Activated naive CD4-positive, alpha-beta T cell treated with anti-CD3 and anti-CD28 coated beads for 36 hours (primary cell): ENCODE data around the gene ATG4A. TPM values are rescaled to one million over a fixed set of nuclear protein-coding genes. Genes with fewer than 3 reads are reported as not detected.

Experiments used
- CTCF ChIA-PET: fragments of 350-600 bp; sonication (Branson Sonifier 250); formaldehyde crosslinking; loops from one replicate; lab custom pipeline; 2021; ENCODE audit warnings: antibody characterized with exemption; lab: Charles Lee
- DNase-seq: peaks from one replicate; pipeline ENCODE4 v3.0.0-alpha.2; 2020
- H3K27ac Mint-ChIP-seq: one replicate; pipeline ENCODE4 v1.8.0; 2021; ENCODE audit warnings: mild to moderate bottlenecking, mixed read lengths
- H3K27me3 Mint-ChIP-seq: one replicate; pipeline ENCODE4 v1.8.0; 2021; ENCODE audit warnings: low read depth, mixed read lengths
- H3K36me3 Mint-ChIP-seq: one replicate; pipeline ENCODE4 v1.8.0; 2021; ENCODE audit warnings: low read depth, mixed read lengths
- H3K4me1 Mint-ChIP-seq: one replicate; pipeline ENCODE4 v1.8.0; 2021; ENCODE audit warnings: low read depth, mixed read lengths
- H3K4me3 Mint-ChIP-seq: one replicate; pipeline ENCODE4 v1.8.0; 2021; ENCODE audit warnings: mild to moderate bottlenecking, moderate library complexity, mixed read lengths
- H3K9me3 Mint-ChIP-seq: one replicate; pipeline ENCODE4 v1.8.0; 2021; ENCODE audit warnings: mixed read lengths
- intact Hi-C: fragments of 100-400 bp; cut with micrococcal nuclease; formaldehyde crosslinking; loops from one replicate; pipeline ENCODE4 v1.15.1; 2023
- total RNA-seq, 2 experiments: library from RNA; stranded (reverse); gene quantifications; one replicate each; pipeline ENCODE4 v1.2.3, GENCODE V29; 2021

ATG4A gene
- total RNA-seq, 2 experiments from 2014 or later: 8.2 to 8.6 TPM

GRCh38 chrX:108159028-108159670 lies 67.6 kb downstream of the ATG4A start:
- H3K4me3 Mint-ChIP-seq: no peak overlapping the region
- CTCF ChIA-PET: no interaction called here
- H3K4me1 Mint-ChIP-seq: no peaks in the 10 kb centered on the region
- H3K27me3 Mint-ChIP-seq: no peaks in the 10 kb centered on the region
- H3K9me3 Mint-ChIP-seq: no peaks in the 10 kb centered on the region
- DNase-seq: no peak
- no peaks in the 10 kb centered on the region for H3K36me3 Mint-ChIP-seq
- intact Hi-C loops: no loop called here
- H3K27ac Mint-ChIP-seq: no peak overlapping the region

- Mint-ChIP-seq H3K4me1 (no peaks in the 10 kb centered on the region), H3K27me3 (no peaks in the 10 kb centered on the region), H3K36me3 (no peaks in the 10 kb centered on the region), H3K4me3 (no peak overlapping the region), H3K27ac (no peak overlapping the region), H3K9me3 (no peaks in the 10 kb centered on the region)
- CTCF ChIA-PET: no interaction called here
- intact Hi-C loops: no loop called here
- DNase-seq: no peak
These were observed 68.7 kb downstream of the ATG4A start for GRCh38 chrX:108160309-108160708.

- Mint-ChIP-seq H3K27me3 (no peaks in the 10 kb centered on the region), H3K27ac (no peak overlapping the region), H3K36me3 (no peaks in the 10 kb centered on the region), H3K9me3 (no peaks in the 10 kb centered on the region), H3K4me3 (no peak overlapping the region), H3K4me1 (no peaks in the 10 kb centered on the region)
- intact Hi-C loops: no loop called here
- DNase-seq: no peak
- CTCF ChIA-PET: no interaction called here
These were observed 70.7 kb downstream of the ATG4A start for GRCh38 chrX:108162265-108162664.

GRCh38 chrX:108163333-108164082 lies 71.9 kb downstream of the ATG4A start:
- Mint-ChIP-seq H3K27me3 (no peaks in the 10 kb centered on the region), H3K9me3 (no peaks in the 10 kb centered on the region), H3K4me1 (no peaks in the 10 kb centered on the region), H3K36me3 (no peaks in the 10 kb centered on the region), H3K27ac (no peak overlapping the region), H3K4me3 (no peak overlapping the region)
- CTCF ChIA-PET: no interaction called here
- intact Hi-C loops: no loop called here
- DNase-seq: no peak

- Mint-ChIP-seq H3K27ac (no peak overlapping the region), H3K4me1 (no peaks in the 10 kb centered on the region), H3K9me3 (no peaks in the 10 kb centered on the region), H3K36me3 (no peaks in the 10 kb centered on the region), H3K4me3 (no peak overlapping the region), H3K27me3 (no peaks in the 10 kb centered on the region)
- CTCF ChIA-PET: no interaction called here
- intact Hi-C loops: no loop called here
- no peak for DNase-seq
These were observed 74.0 kb downstream of the ATG4A start for GRCh38 chrX:108165383-108166111.

GRCh38 chrX:108167211-108167872 lies 75.8 kb downstream of the ATG4A start:
- CTCF ChIA-PET: no interaction called here
- H3K9me3 Mint-ChIP-seq: no peaks in the 10 kb centered on the region
- no peaks in the 10 kb centered on the region for H3K27me3 Mint-ChIP-seq
- no peaks in the 10 kb centered on the region for H3K4me1 Mint-ChIP-seq
- no peak overlapping the region for H3K27ac Mint-ChIP-seq
- no peak overlapping the region for H3K4me3 Mint-ChIP-seq
- DNase-seq: no peak
- H3K36me3 Mint-ChIP-seq: no peaks in the 10 kb centered on the region
- intact Hi-C loops: no loop called here

GRCh38 chrX:108168961-108169740 lies 77.6 kb downstream of the ATG4A start:
- no peak overlapping the region for H3K27ac Mint-ChIP-seq
- no peaks in the 10 kb centered on the region for H3K4me1 Mint-ChIP-seq
- H3K9me3 Mint-ChIP-seq: no peaks in the 10 kb centered on the region
- no peaks in the 10 kb centered on the region for H3K36me3 Mint-ChIP-seq
- H3K27me3 Mint-ChIP-seq: no peaks in the 10 kb centered on the region
- intact Hi-C loops: no loop called here
- CTCF ChIA-PET: no interaction called here
- no peak for DNase-seq
- no peak overlapping the region for H3K4me3 Mint-ChIP-seq

GRCh38 chrX:108169768-108170167 lies 78.2 kb downstream of the ATG4A start:
- Mint-ChIP-seq H3K27me3 (no peaks in the 10 kb centered on the region), H3K36me3 (no peaks in the 10 kb centered on the region), H3K27ac (no peak overlapping the region), H3K9me3 (no peaks in the 10 kb centered on the region), H3K4me3 (no peak overlapping the region), H3K4me1 (no peaks in the 10 kb centered on the region)
- DNase-seq: no peak
- CTCF ChIA-PET: no interaction called here
- intact Hi-C loops: no loop called here

- H3K4me1 Mint-ChIP-seq: no peaks in the 10 kb centered on the region
- no peak overlapping the region for H3K27ac Mint-ChIP-seq
- H3K36me3 Mint-ChIP-seq: no peaks in the 10 kb centered on the region
- CTCF ChIA-PET: interaction anchor here (0.6 kb wide), 1 partner anchor 366 kb away, joined by 3 read pairs; no protein-coding TSS in a partner anchor
- H3K27me3 Mint-ChIP-seq: no peaks in the 10 kb centered on the region
- H3K9me3 Mint-ChIP-seq: no peaks in the 10 kb centered on the region
- H3K4me3 Mint-ChIP-seq: no peak overlapping the region
- intact Hi-C loops: no loop called here
- no peak for DNase-seq
These were observed 80.1 kb downstream of the ATG4A start for GRCh38 chrX:108171671-108172070.

- Mint-ChIP-seq H3K4me3 (no peak overlapping the region), H3K9me3 (no peaks in the 10 kb centered on the region), H3K27me3 (no peaks in the 10 kb centered on the region), H3K4me1 (no peaks in the 10 kb centered on the region), H3K27ac (no peak overlapping the region), H3K36me3 (no peaks in the 10 kb centered on the region)
- CTCF ChIA-PET: no interaction called here
- intact Hi-C loops: no loop called here
- no peak for DNase-seq
These were observed 82.3 kb downstream of the ATG4A start for GRCh38 chrX:108173874-108174273.

- Mint-ChIP-seq H3K36me3 (no peaks in the 10 kb centered on the region), H3K4me3 (no peak overlapping the region), H3K9me3 (no peaks in the 10 kb centered on the region), H3K27me3 (no peaks in the 10 kb centered on the region), H3K4me1 (no peaks in the 10 kb centered on the region), H3K27ac (no peak overlapping the region)
- CTCF ChIA-PET: no interaction called here
- DNase-seq: no peak
- intact Hi-C loops: no loop called here
These were observed 86.0 kb downstream of the ATG4A start for GRCh38 chrX:108177351-108178142.
